Fibroblast of mammary gland (primary cell): Measurements from ENCODE around the gene TVP23A.
"Not testable (repeated sequence)": the region's sequence is repeated elsewhere in the genome, so short reads cannot be mapped to it uniquely, and the experiment has no call there.

Experiments
- DNase-seq: peaks from one replicate; pipeline ENCODE4 v3.0.0-alpha.2; 2010; ENCODE audit warnings: low read depth
- H3K4me3 ChIP-seq: 2 replicates; pipeline ENCODE4 v1.5.1; 2011; ENCODE audit warnings: low read depth, mild to moderate bottlenecking, low read length, moderate library complexity; ENCODE audit not compliant: control insufficient read depth
- TF ChIP-seq, protein P1 (sequence below): conservative IDR thresholded peaks from 2 replicates; pipeline ENCODE4 v1.5.1; 2011; ENCODE audit warnings: low read depth, low read length, inconsistent platforms; ENCODE audit not compliant: control insufficient read depth, insufficient read depth

TVP23A gene

DNA sequence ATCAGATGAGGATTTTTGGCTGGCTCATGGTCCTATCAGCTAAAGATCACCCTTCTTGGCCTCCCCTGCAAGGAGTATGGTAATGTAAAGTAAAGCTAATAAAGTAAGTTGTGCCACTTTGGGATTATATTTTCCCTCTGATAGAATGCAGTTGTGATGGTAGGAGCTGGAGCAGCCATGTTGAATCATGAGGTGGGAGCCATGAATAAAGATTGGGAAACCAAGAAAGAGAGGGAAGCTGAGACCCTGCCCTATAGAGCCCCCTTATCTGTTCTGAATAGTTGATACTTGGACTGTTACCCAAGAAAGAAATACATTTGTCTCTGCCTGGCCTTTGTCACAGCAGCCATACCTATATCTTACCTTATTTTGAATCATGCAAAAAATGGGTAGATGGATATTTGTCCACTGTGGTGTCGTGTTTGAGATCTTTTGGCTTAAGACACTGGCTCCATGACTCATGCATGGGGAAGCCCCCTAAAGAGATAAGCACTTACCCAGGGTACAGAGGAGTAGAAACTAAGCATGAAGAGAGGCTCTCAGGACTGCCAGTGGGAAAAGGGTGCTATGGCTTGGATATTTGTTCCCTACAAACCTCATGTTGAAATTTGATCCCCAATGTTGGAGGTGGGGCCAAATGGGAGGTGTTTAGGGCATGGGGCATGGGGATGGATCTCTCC, 17.7 kb upstream of the TVP23A start:
- no peak for DNase-seq
- no peak overlapping the region for H3K4me3 ChIP-seq
- TF ChIP-seq, protein P1, sequence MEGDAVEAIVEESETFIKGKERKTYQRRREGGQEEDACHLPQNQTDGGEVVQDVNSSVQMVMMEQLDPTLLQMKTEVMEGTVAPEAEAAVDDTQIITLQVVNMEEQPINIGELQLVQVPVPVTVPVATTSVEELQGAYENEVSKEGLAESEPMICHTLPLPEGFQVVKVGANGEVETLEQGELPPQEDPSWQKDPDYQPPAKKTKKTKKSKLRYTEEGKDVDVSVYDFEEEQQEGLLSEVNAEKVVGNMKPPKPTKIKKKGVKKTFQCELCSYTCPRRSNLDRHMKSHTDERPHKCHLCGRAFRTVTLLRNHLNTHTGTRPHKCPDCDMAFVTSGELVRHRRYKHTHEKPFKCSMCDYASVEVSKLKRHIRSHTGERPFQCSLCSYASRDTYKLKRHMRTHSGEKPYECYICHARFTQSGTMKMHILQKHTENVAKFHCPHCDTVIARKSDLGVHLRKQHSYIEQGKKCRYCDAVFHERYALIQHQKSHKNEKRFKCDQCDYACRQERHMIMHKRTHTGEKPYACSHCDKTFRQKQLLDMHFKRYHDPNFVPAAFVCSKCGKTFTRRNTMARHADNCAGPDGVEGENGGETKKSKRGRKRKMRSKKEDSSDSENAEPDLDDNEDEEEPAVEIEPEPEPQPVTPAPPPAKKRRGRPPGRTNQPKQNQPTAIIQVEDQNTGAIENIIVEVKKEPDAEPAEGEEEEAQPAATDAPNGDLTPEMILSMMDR: no peak

DNA sequence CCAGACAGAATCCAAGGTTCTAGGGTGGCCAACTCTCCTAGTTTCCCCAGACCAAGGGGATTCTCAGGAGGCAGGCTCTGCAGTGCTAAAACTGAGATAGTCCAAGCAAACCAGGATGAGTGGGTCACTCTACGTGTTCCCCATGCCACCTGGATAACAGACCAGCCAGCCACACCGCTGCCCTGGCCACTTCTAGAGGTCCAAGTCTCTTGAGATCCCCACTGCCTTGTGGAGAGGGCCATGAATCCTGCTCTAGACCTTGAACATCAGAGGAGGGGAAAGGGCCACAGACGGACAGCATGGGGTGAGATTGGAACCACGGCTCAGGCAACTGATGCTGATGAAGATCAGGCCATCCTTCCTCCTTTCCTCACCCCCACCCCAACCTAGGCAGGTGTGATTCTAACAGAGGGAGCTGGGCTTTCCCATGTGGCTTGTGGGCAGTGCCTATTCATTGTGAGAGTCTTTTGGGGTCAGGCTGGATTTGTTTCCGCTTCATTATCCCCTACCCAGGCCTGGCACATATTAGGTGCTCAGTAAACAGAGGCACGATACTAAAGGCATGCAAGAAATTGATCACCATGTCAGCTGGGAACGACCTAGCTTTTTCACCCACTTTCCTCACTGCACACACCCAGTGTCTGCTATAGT, 16.8 kb upstream of the TVP23A start:
- TF ChIP-seq, protein P1: no peak
- no peak for DNase-seq
- H3K4me3 ChIP-seq: no peak overlapping the region

DNA sequence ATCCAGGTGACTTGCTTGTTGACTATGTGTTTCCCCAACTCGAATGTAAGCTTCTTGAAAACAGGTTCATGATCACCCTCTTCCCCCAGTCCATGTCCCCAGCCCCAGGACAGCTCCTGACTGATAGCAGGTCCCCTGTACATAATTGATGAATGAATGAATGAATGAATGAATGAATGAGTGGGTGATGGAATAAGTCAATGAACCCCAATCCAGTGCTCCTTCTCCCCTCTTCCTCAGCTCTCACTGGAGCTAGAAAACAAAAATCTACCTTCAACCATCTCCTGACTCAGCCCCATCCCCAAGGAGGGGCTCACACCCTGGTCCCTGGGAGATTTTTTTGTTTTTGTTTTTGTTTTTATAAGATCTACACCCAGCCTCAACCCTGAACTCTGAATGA, 16.2 kb upstream of the TVP23A start:
- TF ChIP-seq, protein P1: no peak
- no peak for DNase-seq

DNA sequence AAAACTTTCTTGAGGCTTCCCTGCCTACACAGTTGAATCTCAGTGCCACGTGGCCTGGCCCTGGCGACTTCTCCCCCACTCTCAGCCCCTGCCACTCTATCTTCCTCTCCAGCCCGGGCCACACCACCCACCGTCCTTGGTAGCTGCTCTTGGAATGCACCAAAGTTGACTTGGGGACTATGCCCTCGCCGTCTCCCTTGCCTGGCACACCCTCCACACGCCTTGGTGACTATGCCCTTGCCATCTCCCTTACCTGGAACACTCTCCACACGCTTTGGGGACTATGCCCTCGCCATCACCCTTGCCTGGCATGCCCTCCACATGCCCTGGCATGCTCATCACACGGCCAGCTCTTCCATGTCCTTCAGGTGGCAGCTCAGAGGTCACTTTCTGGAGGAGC, 15.5 kb upstream of the TVP23A start:
- H3K4me3 ChIP-seq: no peak overlapping the region
- TF ChIP-seq, protein P1: no peak
- no peak for DNase-seq

More for the DNA sequence above, 16.2 kb upstream of the TVP23A start:
- H3K4me3 ChIP-seq: no peak overlapping the region

DNA sequence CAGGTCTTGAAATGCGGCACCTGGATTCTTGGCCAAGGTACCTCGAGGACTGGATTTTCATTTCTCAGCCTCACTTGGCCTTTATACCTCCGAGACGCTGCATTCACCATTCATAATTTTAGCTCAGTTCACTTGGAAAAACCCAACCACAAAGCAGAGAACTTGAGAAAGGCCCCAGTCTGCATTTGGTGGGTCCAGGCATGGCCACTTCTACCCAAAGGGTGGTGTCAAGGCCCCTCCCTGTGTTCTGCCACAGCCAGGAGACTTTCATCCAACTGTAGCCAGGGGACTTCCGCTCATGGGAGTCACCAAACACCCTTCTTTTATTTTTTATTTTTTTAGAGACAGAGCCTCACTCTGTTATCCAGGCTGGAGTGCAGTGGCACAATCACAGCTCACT, 14.7 kb upstream of the TVP23A start:
- TF ChIP-seq, protein P1: no peak
- H3K4me3 ChIP-seq: no peak overlapping the region
- no peak for DNase-seq

DNA sequence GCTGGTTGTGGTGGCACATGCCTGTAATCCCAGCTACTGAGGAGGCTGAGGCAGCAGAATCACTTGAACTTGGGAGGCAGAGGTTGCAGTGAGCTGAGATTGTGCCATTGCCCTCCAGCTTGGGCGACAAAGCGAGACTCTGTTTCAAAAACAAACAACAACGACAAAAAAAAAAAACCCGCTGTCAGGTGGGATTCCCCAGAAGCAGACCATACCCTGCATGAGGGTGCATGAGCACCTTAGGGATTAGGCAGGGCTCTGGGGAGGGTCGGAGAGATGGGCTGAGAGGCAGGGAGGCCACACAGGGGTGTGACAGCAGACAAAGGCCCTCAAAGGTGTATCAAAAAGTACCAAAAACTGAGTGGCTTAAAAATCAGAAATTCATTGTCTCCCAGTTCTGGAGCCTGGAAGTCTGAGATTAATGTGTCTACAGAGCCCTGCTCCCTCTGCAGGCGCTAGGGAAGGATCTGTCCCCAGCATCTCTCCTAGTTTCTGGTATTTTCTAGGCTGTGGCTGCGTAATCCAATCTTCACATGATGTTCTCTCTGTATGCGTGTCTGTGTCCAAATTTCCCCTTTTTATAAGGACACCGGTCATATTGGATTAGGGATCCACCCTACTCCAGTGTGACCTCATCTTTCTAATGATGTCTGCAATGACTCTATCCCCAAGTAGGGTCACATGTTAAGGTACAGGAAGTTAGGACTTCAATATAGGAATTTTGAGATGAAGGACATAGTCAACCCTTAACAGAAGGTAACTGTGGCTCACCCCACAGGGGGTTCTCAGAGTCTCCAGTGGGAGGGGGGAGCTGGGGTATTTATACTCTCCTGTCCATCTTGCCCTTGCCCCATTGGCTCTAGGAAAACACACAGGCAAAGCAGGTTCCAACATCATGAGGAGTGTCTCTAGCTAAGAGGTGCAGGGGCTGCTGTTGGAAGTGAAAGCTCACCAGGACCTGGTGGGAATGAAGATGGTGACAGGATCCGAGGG, 13.6 kb upstream of the TVP23A start:
- TF ChIP-seq, protein P1: no peak
- no peak for DNase-seq

DNA sequence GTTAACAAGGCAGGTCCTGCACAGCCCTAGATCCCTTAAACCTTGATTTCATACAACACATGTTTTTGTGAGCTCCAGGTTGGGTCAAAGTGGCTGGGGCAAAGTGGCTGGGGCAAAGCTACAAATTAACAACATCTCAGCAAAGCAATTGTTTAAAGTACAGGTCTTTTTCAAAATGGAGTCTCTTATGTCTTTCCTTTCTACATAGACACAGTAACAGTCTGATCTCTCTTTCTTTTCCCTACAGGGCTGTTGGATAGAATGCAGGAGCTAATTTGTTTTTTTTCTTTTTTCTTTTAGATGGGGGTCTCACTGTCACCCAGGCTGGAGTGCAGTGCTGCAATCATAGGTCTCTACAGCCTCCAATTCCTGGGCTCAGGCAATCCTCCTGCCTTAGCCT, 11.6 kb upstream of the TVP23A start:
- not testable (repeated sequence) for DNase-seq, H3K4me3 ChIP-seq

More for the DNA sequence above, 13.6 kb upstream of the TVP23A start:
- no peak overlapping the region for H3K4me3 ChIP-seq

DNA sequence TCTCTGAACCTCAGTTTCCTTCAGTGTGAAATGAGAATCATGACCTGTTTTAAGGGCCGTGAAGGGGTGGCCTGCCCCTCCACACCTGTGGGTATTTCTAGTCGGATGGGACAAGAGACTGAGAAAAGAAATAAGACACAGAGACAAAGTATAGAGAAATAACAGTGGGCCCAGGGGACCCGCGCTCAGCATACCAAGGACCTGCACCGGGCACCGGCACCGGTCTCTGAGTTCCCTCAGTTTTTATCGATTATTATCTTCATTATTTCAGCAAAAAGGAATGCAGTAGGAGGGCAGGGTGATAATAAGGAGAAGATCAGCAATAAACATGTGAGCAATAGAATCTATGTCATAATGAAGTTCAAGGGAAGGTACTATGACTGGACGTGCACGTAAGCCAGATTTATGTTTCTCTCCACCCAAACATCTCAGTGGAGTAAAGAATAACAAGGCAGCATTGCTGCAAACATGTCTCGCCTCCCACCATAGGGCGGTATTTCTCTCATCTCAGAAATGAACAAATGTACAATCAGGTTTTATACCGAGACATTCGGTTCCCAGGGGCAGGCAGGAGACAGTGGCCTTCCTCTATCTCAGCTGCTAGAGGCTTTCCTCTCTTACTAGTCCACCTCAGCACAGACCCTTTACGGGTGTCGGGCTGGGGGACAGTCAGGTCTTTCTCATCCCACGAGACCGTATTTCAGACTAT, 10.9 kb upstream of the TVP23A start:
- not testable (repeated sequence) for DNase-seq, H3K4me3 ChIP-seq
